Smooth muscle cell of the brain vasculature (primary cell): ENCODE data around the gene OGFOD3.

Source experiments
- DNase-seq: peaks from one replicate; pipeline ENCODE4 v3.0.0-alpha.2; 2012; ENCODE audit warnings: low read depth, low spot score

Gene OGFOD3

DNA sequence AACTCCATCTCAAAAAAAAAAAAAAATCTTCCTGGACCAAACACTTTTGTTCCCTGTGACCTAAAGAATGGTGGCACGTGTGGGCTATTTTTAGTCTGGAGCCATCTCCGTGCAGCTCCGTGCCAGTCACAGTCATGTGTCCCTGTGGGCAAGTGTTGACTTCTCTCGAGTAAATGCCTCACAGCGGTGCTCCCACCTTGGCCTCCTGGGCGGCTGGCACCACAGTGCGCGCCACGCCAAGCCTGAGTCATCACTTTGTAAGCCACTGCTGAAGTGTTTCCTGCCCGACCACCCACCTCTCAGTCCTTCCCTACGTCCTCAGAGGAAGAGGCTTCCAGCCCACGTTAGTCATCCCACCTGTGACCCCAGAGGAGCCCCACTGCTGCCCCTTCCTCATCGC is 11.1 kb downstream of the OGFOD3 start:
- no peak for DNase-seq

DNA sequence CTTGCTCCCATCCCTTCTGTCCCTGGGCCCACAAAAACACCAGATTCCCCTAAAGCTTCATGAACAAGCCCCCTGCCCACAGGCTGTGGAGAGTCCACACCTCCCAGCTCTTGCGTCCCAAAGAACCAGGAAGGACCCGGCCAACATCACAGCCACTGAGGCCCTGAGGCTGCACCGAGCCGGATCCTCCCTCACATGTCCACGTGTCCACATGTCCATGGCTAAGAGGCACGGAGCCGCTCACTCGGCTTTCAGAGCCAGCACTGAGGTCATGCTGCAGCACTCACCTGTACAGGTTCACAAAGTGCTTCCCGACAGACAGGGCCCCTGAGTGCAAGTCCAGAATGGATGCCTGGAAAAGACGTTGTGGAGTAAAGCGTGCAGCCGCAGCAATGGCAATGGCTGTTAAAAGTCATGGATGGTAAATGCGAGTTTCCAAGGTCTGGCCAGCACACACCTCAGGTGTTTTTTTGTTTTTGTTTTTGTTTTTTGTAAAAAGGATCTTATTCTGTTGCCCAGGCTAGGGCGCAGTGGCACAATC is 12.2 kb downstream of the OGFOD3 start:
- no peak for DNase-seq

DNA sequence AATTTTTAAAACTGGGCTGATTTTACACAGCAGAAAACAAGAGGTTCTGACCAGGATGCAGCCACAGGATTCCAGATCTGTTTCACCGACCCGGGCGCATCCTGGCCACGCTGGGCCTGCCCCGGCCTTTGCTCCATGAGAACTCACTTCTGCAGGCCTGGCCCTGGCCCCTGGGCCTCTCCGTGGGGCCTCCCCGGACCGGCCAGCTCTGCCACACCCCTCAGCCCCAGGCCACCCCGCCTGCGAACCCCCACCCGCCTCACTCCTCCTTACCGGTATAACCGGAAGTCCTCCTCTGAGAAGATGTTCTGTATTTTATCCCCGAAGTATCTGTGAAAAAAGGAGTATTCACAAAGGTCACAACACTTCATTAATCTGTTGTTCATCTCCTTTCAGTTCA is 13.3 kb downstream of the OGFOD3 start:
- DNase-seq: no peak

DNA sequence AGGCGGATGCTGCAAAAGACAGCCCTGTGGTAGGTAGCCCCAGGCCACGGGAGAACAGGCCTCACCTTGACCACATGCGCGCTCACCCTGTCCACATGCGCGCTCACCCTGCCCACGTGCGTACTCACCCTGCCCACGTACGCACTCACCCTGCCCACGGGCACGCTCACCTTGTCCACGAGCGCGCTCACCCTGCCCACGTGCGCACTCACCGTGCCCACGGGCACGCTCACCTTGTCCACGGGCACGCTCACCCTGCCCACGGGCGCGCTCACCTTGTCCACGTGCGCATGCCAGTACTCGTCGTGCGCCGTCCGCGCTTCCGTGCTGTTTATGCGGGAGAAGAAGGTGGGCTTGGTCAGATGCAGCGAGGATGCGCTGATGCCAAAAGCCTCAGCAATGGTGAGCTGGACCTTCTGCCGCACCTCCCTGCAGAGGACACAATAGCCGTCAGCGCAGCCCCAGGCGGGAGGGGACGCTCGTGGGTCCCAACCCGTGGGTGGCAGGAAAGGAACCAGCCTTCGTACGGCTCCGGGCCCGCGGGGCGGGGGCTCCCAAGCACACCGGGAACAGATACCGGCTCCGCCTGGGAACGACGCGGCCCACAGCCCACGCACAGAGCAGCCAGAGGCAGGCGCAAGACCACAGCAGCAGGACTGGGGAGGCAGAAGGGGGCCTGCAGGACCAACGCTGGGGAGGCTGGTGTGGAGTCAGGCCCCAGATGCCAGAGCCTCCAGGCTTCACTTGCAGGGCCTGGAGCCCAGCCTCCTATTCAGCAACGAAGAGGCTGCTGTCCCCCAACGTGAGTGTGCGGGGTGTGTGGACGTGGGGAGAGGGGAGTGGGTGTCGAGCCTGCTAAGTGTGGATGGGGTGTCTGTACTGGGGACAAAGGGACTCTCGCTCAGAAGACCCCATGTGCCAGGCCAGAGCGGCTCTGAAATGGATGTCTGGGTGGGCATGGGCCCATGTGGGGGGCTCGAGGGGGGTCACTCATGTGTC is 14.4 kb downstream of the OGFOD3 start:
- DNase-seq: no peak

DNA sequence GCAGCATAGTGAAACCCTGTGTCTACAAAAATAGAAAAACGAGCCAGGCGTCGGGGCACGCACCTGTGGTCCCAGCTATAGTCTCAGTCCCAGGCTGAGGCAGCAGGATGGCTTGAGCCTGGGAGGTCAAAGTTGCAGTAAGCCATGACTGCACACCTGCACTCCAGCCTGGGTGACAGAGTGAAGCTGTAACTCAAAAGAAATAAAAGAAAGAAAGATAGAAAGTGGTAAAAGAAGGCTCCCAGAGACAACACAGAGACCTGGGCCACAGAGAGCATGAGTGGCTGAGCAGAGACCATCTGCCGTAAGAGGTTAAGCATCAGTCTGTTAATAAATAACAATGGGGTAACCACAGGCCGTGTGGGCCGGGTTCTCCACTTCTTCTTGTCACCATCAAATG is 15.5 kb downstream of the OGFOD3 start:
- DNase-seq: no peak

DNA sequence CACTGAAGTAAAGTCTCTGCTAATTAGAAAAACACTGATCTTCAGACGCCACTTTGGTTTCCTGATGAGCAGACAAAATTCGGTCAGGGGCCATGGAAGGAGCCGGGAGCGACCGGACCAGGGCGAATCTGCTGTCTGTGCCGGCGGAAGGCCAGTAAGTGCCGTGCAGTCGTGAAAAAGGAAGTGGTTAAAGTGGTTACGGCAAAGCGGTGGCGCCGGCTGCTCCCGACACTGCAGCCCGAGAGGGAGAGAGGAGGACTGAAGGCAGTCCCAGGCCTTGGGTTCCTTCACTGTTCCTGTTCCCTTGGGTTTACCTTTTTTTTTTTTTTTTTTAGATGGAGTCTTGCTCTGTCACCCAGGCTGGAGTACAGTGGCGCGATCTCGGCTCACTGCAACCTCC is 17.6 kb downstream of the OGFOD3 start:
- no peak for DNase-seq

DNA sequence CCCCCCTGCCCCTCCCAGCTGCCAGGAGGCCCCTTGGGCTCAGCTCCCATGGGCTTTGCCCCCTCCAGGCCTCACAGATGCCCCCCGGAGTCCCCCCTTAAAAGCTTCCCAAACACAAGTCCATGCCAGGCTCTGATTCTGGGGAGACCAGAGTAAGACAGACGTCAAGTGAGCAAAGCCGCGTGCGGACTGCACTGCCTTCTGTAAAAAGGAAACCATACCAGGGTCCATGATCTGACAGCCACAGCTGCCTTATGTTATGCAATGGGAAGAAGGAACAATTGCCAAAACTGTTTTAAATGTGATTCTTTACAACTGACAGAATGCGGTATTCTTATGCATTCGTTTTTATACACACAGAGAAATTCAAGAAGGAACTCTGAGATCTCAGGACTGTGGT is 18.2 kb downstream of the OGFOD3 start:
- DNase-seq: no peak

DNA sequence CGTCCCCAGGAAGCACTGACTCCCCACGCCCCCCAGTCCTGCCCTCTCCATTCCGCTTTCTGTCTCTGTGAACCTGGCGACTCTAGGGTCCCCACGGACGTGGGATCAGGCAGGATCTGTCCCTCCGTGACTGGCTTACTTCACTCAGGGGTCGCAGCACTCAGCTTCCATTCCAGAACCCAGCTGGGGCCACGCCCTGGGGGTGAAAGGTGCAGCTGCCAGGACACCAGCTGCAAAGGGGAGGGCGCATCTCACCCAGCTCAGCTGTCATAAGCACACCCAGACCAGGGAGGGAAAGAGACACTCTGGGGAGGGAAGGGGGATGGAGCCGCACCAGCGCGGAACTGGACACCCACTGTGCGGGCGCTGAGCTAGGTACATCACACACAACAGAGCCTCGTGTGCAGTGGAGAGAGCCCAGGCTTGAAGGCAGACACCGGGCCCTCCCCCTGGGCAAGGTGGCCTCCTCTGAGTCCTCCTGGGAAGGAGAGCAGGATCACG is 18.7 kb downstream of the OGFOD3 start:
- no peak for DNase-seq

DNA sequence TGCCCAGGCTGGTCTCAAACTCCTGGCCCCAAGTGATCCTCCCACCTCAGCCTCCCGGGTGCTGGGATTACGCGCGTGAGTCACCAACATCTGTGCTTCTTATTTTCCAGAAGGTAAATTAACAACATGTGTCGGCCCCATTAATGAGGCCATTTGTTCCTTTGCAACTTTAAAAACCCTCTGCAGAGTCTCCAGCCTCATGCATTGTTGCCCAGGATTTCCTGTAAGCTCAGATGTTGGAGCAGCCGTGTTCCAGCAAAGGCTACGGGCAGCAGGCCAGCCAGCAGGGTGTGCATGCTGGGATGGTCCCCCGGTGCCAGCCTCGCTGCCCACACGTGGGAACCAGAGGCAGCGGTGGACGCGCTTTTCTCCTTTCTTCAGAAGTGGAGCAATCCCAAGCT is 19.3 kb downstream of the OGFOD3 start:
- DNase-seq: peak; percentile 75

DNA sequence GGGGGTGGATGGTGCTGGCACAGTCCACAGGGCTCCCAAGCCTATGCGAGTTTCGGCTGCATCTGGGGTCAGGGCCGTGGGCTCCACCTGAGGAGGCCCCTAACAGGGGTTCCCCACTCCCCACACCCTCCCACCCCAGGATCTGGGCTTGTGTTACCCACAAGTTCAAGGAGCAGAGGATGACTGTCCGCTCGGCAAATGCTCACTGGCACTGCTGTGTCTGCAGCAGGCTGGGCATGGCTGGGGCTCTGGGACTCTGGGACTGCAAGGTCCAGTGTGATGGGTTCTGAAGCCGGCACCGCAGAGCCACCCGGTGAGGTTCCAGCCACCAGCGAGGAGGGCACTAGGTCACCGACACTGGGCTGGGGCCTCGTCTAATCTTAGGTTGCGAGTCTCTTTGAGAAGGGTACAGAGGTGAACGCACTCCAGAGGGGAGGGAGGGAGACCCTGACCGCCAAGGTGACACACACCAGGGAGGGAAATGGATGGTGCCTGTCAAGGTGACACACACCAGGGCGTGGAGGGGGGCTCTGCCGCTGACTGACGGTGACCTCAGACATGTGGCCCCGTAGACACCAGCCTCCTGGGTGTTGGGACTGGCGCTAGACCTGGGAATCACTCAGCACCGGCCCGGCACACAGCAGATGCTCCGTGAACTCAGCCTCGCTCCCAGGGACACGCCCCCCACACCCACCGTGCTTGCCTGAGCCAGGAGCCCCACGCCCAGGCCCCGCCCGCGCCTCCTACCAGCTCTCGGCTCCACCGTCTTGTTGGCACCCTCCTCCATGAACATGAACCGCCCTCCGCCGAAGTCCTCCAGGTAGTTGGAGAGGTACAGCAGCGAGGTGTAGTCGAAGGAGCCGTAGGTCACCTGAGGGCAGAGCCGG is 20.7 kb downstream of the OGFOD3 start:
- DNase-seq: no peak

DNA sequence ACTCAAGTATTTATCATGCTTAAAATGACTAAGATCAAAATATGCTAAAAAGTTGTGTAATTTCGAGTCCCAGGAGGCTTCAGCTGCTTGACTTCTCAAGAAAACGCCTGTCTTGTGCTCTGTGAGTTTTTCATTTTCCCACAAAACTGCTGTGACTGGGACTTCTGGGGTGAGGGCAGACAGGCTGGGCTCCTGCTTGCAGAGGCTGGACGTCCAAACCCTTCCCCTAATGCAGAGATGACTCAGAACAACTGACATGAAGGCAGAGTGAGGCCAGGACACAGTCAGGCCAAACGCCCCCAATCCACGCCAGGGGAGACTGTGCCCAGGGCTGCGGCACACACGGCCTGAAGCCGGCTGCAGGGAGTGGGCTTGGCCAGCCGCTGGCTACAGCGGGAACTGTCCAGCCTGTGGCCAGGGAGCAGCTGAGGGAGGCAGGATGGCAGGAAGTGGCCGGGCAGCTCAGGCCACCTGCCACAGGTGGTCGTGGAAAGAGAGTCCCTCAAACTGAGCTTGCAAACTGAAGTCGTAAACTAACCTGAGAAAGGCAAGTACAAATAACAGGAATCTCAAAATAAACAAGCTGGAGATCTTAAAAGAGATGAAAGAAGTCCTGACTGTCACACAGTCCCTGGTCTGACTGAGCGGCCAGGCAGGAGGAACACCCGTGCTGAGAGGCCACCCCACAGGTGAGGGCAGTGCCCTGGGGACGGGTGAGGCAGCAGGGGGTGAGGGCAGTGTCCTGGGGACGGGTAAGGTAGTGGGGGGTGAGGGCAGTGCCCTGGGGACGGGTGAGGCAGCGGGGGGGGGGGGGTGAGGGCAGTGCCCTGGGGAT is 21.6 kb downstream of the OGFOD3 start:
- DNase-seq: peak; percentile 70

DNA sequence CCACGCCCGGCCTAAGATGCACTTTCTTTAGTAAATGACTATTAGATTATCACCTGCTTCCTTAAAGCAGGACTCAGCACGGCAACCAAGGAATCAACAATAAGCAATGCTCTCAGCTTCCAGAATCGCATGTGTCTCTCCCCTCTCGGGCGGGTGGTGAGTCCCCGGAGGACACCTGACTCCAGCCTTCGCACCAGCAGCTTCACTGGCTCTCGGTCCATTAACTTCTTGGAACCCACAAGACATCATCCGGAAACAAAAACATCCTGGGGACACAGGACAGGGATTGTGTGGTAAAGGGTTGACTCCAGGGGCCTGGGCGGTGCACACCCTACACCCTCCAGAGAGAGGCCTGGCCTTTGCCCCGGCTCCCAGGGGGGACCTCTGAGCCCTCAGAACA is 24.1 kb downstream of the OGFOD3 start:
- no peak for DNase-seq

DNA sequence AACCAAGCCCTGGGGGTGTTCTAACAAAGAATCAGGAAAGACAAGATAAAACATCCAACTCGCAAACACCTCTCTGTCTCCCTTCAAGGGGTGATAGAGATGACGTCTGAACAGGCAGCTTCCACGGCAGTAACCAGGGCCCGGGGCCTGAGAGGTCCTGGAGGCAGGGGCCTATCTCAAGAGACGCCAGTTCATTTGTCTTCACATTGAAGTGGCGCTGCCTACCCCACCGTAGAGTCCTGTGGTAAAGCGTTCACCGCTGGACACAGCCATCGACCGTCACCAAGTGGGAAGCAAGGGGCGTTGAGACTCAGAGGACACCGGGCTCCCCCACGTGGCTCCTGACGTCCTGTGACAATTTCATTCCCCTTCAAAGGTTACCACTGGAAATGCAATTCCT is 25.4 kb downstream of the OGFOD3 start:
- DNase-seq: no peak

DNA sequence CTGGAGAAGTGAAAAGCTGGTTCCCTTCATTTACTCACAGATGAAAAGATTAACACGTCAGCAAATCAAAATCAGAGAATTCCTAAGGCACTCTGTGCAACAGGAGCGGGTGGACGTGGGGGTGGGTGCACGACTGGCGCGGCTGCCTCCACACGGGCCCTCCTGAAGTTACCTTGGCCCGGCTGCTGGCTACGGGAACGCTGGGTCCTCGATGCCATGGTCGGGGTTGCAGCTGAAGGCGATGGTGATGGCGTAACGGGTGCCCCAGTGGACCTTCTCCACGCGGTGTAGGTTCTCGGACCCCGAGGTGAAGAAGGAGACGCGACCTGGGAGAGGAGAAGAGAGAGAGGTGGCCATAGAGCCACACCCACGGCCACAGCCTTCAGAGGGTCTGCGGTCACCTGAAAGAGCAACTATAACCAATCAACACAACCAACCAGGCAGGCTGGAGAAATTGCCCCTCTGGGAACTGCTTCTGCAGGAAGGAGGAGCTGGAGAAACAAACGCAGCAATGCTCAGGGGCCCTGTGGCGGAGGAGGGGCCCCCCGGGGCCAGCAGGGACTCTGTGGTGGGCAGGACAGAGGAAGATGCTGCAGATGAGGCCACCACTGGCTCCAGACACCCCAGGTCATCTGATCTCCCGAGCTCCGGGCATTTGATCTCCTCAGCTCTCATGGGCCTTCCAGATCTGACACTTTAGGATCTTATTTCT is 26.0 kb downstream of the OGFOD3 start:
- no peak for DNase-seq

DNA sequence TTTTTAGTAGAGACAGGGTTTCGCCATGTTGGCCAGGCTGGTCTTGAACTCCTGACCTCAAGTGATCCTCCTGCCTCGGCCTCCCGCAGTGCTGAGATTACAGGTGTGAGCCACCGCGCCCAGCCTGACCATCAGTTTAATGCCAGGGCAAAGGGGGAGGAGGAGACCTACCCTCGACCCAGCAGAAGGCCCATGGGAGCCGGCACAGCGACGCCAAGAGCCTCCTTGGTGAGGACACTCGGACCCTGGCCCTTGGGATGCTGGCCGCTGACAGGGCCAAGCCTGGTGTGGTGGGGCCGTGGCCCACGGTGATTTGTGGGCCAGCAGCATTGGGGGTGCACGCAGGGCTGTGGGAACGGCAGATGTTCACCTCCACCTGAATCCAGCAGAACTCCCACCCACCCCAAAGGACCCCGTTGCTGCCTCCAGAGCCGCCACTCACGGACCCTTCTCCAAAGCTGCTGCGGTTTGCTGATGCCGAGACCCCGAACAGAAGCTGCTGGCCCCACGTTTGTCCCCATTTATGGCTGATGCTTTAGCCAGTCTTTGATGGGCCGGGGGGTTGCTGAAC is 26.8 kb downstream of the OGFOD3 start:
- DNase-seq: no peak

DNA sequence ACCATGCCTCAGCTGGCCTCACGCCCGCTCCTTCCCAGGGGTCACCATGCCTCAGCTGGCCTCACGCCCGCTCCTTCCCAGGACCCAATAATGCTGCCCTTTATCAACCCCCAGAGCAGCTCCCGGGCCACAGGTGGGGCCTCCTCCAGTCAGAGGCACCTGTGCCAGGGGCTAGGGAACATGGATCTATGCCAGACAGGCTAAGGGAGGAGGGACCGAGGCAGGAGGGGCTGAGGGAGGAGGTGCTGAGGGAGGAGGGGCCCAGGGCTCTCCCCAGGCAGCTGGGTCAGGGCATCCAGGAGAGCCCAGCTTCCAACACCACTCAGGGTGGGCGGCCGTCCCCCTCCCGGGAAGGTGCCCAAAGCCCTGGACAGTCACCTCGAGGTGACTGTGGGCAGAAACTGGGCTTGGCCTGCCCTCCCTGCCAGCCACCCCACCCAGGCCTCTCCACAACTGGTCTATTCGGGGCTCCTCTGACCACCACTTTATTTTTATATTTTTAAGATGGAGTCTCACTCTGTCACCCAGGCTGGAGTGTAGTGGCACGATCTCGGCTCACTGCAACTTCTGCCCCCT is 27.4 kb downstream of the OGFOD3 start:
- DNase-seq: no peak

DNA sequence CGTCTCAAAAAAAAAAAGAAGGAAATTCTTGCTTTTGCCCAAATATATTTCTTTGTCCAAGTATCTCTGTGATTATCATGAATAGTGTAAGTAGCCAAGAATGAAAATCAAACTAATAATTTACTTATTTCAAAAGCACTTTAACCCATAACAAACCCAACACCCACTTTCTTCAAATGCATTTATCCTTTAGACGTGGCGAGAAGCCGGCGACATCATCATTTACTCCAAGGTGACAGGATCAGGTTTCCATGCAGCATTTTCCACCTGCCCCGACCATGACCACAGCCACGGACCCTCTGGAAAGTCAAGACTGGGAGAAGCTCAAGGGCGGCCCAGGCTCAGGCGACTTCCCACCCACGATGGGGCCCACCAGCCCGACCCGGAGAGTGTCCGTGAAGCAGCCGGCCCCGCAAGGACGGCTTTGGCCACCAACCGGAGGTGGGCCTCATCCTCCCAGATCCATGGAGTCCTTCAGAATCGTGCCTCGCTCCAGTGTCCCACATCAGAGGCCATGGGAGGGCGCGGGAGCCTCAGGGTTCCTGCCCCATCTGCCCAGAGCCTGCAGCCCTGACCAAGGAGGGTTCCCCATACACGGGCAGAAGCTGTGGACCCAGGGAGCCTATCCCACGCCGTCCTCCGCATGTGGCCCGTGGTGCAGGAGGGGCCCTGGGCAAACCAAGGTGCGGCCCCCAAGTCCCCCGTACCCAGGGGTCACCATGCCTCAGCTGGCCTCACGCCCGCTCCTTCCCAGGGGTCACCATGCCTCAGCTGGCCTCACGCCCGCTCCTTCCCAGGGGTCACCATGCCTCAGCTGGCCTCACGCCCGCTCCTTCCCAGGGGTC is 28.1 kb downstream of the OGFOD3 start:
- DNase-seq: no peak

DNA sequence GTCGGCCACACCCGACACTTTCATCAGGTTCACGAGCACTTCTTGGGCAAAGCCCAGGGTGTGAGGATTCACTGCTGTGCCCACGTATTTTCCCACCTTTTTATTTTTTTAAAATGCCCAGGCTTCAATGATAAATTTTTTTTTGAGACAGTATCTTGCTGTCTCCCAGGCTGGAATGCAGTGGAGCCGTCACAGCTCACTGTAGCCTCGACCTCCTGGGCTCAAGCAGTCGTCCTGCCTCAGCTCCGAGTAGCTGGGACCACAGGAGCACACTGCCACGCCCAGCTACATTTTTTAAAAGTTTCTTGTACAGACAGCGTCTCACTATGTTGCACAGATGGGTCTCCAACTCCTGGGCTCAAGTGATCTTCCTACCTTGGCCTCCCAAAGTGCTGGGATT is 29.0 kb downstream of the OGFOD3 start:
- no peak for DNase-seq

DNA sequence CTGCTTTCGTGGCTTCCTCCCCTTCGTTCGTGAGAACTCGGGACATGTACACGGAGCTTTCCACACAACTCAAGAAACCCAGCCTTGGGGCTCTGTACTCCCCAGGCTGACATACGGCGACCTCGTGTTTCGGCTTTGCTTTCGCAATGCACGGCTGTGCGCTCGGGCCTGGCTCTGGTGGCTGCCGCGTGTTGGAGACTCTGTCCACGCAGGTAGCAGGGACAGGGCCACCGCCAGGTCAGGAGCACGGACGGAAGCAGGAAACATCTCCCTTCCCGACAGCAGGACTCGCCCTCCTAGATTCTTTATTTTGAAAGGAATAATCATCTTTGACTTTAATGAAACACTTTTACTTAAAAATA is 29.5 kb downstream of the OGFOD3 start:
- no peak for DNase-seq
